ENCODE measurements around the gene CSKMT. TPM values are rescaled to one million over a fixed set of nuclear protein-coding genes. Genes with fewer than 3 reads are reported as not detected.

Gene CSKMT
- total and polyA plus RNA-seq, 10 donors = 3.0 to 59.4 (median 15.1) TPM

DNA sequence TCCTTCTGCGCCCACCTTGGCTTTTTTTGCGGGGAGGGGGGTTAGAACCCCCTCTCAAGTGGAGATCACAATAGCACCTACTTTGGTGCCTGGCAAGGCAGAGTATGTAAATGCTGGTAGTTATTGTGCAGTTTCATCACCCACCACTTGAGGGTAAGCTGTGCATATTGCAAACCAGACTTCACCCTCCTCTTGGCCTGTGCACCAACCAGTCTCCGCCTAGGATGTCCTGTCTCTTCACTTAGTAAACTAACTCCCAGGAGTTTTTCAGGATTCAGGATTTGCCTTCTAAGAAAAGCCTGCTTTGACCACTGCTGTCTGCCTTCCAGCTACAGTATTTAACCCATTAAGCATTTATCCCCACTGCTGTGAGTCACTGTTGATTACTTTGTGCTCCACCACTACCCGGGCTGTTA, 15.7 kb downstream of the CSKMT start:
- Histone ChIP-seq H3K4me3 (no peak overlapping the region), H3K9me3 (no peaks in the 10 kb centered on the region), H3K4me1 (peaks cover 17 to 49% (median 34%) of the 10 kb centered on the region in 6 donors), H3K27me3 (replicated peaks in 1 of 7) (no peaks in the 10 kb centered on the region), H3K27ac (peak overlapping the region in 3 of 8 donors; percentile 19 to 64 (median 26)), H3K36me3 (peaks cover 0 to 23% (median 20%) of the 10 kb centered on the region in 6 donors)
- intact Hi-C loops (cut with DNase I; ENCODE audit: low total_unique reads) = no loop called here
- no peak for DNase-seq
- WGBS, 5 donors = 44 to 70% (median 59%) methylated on average over 4 of the region's 4 CpGs
- no peak for TF ChIP-seq POLR2A (IDR thresholded peaks at IDR 0.05)
- TF ChIP-seq POLR2AphosphoS5 (IDR thresholded peaks at IDR 0.05) = no peak
- TF ChIP-seq, protein P1, sequence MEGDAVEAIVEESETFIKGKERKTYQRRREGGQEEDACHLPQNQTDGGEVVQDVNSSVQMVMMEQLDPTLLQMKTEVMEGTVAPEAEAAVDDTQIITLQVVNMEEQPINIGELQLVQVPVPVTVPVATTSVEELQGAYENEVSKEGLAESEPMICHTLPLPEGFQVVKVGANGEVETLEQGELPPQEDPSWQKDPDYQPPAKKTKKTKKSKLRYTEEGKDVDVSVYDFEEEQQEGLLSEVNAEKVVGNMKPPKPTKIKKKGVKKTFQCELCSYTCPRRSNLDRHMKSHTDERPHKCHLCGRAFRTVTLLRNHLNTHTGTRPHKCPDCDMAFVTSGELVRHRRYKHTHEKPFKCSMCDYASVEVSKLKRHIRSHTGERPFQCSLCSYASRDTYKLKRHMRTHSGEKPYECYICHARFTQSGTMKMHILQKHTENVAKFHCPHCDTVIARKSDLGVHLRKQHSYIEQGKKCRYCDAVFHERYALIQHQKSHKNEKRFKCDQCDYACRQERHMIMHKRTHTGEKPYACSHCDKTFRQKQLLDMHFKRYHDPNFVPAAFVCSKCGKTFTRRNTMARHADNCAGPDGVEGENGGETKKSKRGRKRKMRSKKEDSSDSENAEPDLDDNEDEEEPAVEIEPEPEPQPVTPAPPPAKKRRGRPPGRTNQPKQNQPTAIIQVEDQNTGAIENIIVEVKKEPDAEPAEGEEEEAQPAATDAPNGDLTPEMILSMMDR (IDR thresholded peaks at IDR 0.05 in 8 of 11, conservative IDR thresholded peaks at IDR 0.05 in 3 of 11) = peak in 10 of 11 experiments; percentile 10 to 59 (median 47)

DNA sequence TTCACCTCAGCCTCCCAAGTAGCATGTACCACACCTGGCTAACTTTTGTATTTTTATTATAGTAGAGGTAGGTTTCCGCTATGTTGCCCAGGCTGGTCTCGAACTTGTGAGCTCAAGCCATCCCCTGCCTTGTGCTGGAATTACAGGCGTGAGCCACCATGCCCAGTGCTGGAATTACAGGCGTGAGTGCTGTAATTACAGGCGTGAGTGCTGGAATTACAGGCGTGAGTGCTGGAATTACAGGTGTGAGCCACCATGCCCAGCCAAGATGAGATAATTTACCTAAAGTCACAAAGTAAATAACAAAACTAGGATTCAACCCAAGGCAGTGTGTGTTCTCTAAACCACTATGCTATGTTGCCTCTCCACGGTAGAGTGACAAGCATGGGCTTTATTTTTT, 17.4 kb downstream of the CSKMT start:
- intact Hi-C loops (cut with DNase I; ENCODE audit: low total_unique reads) = no loop called here
- Histone ChIP-seq H3K27ac (no peak overlapping the region), H3K4me1 (peaks cover 15 to 36% (median 21%) of the 10 kb centered on the region in 6 donors), H3K36me3 (peaks cover 0 to 6% (median 3%) of the 10 kb centered on the region in 6 donors), H3K27me3 (replicated peaks in 1 of 7) (peaks cover 1 to 10% (median 4%) of the 10 kb centered on the region in 7 donors), H3K4me3 (no peak overlapping the region), H3K9me3 (no peaks in the 10 kb centered on the region)
- TF ChIP-seq POLR2AphosphoS5 (IDR thresholded peaks at IDR 0.05) (no peak), POLR2A (IDR thresholded peaks at IDR 0.05) (no peak)
- TF ChIP-seq, protein P1 (IDR thresholded peaks at IDR 0.05 in 8 of 11, conservative IDR thresholded peaks at IDR 0.05 in 3 of 11) = no peak
- no peak for DNase-seq
- 91 to 96% (median 95%) methylated on average over 7 of the region's 7 CpGs for WGBS, 5 donors

DNA sequence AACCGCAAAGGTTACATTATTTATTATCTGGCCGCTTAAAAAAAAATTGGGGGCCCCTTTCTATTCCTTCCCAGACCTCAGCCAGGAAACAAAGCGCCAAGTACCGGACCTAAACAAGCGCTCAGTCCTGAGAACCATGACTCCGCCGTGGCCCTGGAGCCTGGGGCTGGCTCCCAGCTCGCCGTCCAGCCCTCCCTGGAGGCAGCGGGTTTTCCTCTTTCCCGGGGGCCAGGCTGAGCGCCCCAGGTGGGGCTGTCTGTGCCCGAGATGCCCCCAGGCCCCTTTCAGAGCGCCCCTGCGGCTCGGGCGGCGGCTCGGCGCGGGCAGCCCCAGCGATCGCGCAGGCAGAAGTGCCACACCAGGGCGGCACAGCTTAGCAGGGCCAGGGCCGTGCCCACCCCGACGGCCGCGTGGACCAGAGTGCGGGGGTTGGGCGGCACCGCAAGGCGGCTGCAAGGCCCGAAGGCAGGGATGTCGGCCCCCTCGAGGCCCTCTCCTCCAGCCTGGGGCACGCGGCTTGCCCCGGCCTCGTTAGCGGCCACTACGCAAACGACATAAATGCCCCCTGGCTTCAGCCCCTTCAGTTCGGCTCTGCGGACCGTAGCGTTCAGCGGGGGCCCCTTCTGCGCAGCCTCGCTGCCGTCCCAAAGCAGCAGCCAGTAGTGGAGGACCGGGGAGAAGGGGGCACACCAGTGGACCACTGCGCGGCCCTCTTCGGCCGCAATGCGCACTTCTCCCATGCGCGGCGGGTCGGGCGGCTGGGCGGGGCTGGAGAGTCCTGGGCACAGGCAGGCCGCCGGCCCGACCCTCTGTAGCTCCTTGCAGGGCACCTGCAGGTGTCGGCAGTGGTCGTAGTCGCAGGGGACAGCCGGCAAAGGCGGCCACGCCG, 22.6 kb downstream of the CSKMT start:
- H3K27ac ChIP-seq = no peak overlapping the region
- H3K4me3 ChIP-seq = peak overlapping the region in 5 of 8 donors; percentile 1 to 37 (median 13)
- DNase-seq = no peak
- TF ChIP-seq POLR2AphosphoS5 (IDR thresholded peaks at IDR 0.05) = peak in 1 of 3 donors; percentile 36
- TF ChIP-seq, protein P1 (IDR thresholded peaks at IDR 0.05 in 8 of 11, conservative IDR thresholded peaks at IDR 0.05 in 3 of 11) = no peak
- H3K36me3 ChIP-seq = peaks cover 3 to 36% (median 24%) of the 10 kb centered on the region in 6 donors
- peaks cover 6 to 23% (median 16%) of the 10 kb centered on the region in 7 donors for H3K27me3 ChIP-seq (replicated peaks in 1 of 7)
- intact Hi-C loops (cut with DNase I; ENCODE audit: low total_unique reads) = no loop called here
- no peaks in the 10 kb centered on the region for H3K9me3 ChIP-seq
- 32 to 55% (median 36%) methylated on average over 44 to 74 of the region's 74 CpGs for WGBS, 5 donors
- H3K4me1 ChIP-seq = peaks cover 0 to 11% (median 4%) of the 10 kb centered on the region in 6 donors

DNA sequence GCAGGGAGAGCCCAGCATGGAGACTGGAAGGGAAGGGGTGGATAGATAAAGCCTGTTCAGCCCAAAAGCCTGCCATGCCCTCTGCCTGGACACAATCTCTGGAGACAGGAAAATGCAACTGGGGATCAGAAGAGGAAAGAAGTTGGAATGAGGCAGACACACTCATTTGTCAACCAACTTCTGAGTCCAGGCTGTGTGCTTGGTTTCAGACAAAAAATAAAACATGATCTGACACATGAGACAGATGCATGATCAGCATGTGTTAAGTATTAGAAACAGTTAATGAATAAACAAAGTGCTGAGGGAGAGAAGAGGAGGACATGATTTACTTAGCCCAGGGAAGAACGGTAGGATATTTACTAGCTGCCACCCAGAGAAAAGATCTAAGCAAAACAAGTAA, 23.4 kb downstream of the CSKMT start:
- WGBS, 5 donors = 77 to 92% (median 86%) methylated on average over 1 of the region's 1 CpG
- H3K9me3 ChIP-seq = no peaks in the 10 kb centered on the region
- DNase-seq = no peak
- peaks cover 6 to 23% (median 16%) of the 10 kb centered on the region in 7 donors for H3K27me3 ChIP-seq (replicated peaks in 1 of 7)
- H3K4me3 ChIP-seq = no peak overlapping the region
- H3K4me1 ChIP-seq = peaks cover 0 to 11% (median 4%) of the 10 kb centered on the region in 6 donors
- intact Hi-C loops (cut with DNase I; ENCODE audit: low total_unique reads) = no loop called here
- H3K27ac ChIP-seq = no peak overlapping the region
- H3K36me3 ChIP-seq = peaks cover 3 to 44% (median 29%) of the 10 kb centered on the region in 6 donors
- TF ChIP-seq, protein P1 (IDR thresholded peaks at IDR 0.05 in 8 of 11, conservative IDR thresholded peaks at IDR 0.05 in 3 of 11) = no peak
- no peak for TF ChIP-seq POLR2A (IDR thresholded peaks at IDR 0.05)
- no peak for TF ChIP-seq POLR2AphosphoS5 (IDR thresholded peaks at IDR 0.05)
